NCI-H2227 treated with DMSO at 0.1 percent for 48 hours (cell line): Measurements from ENCODE around the gene RCC2.

ENCODE experiments used
- DNase-seq: peaks from one replicate; lab custom pipeline; 2025; lab: John Stamatoyannopoulos, UW

Gene RCC2

DNA sequence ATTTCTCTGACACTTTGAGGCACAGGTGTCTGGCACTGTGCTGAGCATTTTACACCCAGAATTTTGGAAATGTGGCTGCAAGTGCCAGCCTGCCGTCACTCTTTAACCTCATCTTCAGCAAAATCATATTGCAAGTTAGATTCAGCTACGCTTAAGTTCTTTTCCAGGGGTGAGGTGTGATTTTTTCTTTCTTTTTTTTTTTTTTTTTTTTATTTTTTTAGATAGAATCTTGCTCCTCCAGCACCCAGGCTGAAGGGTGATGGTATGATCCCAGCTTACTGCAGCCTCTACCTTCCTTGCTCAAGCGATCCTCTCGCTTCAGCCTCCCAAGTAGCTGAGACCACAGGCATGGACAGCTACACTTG, 2.5 kb upstream of the RCC2 start:
- DNase-seq: no peak

DNA sequence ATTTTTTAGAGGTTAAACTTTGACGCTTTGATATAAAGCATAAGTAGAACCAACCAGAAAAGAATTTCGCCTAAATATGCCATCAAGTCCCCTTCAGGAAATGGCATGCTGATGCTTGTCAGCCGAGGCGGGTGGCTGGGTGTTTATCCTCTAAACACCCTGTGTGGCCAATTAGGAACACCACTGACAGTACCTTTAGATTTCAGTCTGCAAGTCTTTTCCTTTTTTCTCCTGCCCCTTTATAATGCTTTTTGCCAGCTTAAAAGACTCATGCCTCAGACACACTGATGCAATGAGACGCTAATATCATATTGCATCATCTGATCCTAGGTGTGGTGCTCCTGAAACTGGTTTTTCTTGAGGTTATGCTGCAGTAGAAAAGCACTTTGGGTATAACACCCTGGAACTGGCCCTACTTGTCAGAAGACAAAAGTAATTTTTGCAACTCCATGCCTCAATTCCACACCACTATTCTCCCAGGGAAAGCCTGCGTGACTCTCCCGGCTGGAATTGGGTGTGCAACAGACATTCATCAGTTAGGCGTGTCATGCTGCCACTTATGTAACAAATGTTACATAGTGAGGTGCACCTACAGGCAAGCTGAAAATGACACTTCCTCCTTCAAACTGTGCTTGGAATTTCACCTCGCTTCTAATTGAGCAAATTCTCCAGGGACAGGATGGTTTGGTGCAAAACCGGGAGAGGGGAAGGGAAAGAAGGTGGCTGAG, 2.0 kb upstream of the RCC2 start:
- no peak for DNase-seq

GRCh38 chr1:17440827-17441168, 1.3 kb upstream of the RCC2 start:
- no peak for DNase-seq

DNA sequence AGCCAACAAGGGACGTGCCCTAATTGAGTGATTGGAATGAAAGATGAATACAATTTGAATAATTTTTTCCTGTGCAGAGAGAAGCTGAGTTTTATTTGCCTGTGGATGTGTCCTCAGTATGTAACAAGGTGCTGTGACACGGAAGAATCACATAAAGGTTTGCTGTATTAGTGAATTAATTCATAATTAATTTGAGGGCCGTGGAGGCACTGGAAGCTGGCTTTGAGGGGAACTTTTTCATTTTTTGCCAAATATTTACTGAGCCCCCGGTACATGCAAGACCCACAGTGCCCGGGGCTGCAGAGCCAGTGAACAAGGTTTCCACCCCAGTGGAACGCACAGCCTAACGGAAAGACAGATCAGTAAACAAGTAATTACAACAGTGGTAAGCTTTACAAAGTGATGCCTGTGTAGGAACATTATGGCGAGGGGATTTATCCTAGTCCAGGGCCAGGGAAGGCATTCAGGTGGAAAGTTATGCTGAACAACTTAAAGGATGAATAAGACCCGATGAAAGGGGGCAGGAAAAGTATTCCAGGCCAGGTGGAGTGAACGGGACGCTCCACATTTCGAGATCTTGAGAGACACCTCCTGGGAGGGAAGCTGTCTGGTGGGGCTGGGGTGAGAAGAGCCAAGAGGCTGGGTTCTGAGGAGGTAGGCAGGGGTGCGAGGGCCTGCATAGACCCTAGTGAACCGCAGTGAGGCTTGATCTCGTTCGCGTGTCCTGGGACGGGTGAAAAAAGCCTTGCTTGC, 773 bp upstream of the RCC2 start:
- no peak for DNase-seq

DNA sequence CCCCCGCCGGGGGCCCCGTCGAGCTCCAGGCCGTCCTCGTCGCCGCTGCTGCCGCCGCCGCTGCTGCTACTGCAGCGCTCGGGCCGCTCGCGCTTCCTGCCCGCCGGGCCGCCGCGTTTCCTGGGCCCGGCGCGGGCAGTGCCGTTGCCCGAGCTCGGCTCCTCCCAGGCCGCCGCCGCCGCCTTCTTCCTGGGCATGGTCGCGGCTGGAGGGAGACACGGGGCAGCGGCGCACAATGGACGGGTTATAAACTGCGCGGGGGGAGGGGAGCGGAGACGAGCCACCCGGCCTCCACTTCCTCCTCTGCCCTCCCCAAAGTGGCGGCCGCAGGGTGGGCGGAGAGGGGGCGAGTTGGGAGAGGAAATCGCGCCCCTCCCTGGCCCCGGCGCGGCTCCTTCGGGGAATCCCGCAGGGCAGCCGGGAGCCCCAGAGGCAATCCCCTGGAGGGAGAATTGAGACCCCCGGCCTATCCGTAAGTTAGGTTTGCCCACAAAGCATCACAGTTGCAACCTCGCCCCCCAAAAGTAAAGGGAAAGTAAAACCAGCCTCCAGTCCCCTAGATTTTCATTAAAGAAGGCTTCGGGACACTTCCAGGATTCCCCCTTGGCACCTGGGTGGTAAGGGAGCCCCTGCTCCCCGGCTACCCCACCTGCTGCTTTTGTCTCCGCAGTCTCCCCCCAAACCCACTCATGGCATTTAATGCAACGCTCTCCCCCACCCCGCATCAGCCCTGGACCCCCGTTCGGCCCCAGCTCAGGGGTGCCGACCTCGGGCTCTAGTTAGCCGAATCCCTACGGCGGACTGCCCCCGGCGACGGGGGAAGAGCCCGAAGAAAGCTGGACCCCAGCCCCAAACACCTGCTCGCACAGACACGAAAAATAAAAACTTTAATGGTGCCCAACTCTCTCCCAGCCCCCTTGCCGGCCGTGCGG, 893 bp downstream of the RCC2 start:
- DNase-seq: peak; percentile 25

- DNase-seq: no peak
These were observed 1.7 kb downstream of the RCC2 start for GRCh38 chr1:17437580-17438317.

GRCh38 chr1:17437260-17437579, 2.3 kb downstream of the RCC2 start:
- DNase-seq: no peak

GRCh38 chr1:17436380-17437174, 2.9 kb downstream of the RCC2 start:
- no peak for DNase-seq

DNA sequence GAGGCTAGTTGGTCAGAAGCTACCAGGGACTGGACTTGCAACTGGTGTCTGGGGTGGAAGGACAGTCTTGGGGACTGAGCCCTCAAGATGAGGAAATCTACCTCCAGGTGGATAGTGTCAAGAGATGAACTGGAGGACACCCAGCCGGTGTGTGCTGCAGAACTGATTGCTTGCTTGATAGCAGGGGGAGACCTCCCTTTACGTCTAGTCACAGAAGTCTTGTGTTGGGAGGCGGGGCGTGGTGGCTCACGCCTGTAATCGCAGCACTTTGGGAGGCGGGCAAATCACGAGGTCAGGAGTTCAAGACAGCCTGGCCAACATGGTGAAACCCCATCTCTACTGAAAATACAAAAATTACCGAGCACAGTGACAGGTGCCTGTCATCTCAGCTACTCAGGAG, 4.9 kb downstream of the RCC2 start:
- no peak for DNase-seq

- no peak for DNase-seq
These were observed 5.5 kb downstream of the RCC2 start for GRCh38 chr1:17434016-17434415.

DNA sequence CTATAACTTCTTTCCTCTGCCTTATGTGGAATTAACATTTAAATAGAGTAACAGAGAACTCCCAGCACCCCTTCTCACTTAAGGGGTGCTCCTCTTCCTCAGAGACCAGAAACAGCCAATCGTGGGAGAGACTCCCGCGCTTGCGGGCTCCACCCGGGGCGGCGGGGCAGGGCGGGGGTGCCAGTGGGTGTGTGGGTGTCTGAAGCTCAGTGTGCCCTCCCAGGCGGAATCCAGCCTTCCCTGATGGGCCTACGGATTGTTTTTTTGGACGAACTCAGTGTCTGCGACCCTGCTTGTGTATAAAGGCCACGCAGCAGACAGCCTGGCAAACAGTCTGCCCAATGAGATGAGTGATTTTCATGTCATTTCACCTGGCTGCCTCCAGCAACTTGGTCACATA, 6.2 kb downstream of the RCC2 start:
- no peak for DNase-seq

DNA sequence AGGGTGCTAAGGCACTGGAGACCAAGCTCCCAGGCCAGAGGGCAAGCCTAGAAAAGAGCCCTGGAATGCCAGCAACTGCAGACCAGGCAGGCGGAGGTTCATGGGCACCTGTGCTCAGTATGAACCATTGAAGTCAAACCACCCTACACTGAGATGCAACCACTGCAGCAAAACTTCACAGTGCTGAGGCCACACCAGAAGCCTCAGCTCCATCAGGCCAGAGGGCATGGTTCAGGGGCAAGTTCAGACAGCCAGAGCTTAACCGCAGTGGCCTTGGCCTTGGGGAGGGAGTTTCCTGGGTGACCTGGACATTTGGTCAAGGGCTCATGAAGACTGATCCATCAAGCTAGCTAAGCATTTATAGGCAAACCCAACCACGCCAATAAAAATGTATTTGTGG, 7.1 kb downstream of the RCC2 start:
- no peak for DNase-seq

GRCh38 chr1:17429183-17429582, 10.3 kb downstream of the RCC2 start:
- no peak for DNase-seq

- no peak for DNase-seq
These were observed 11.5 kb downstream of the RCC2 start for GRCh38 chr1:17427696-17428660.

- DNase-seq: no peak
These were observed 13.5 kb downstream of the RCC2 start for GRCh38 chr1:17425806-17426600.

- DNase-seq: no peak
These were observed 15.7 kb downstream of the RCC2 start for GRCh38 chr1:17423781-17424245.

GRCh38 chr1:17422461-17422860, 17.0 kb downstream of the RCC2 start:
- DNase-seq: no peak

DNA sequence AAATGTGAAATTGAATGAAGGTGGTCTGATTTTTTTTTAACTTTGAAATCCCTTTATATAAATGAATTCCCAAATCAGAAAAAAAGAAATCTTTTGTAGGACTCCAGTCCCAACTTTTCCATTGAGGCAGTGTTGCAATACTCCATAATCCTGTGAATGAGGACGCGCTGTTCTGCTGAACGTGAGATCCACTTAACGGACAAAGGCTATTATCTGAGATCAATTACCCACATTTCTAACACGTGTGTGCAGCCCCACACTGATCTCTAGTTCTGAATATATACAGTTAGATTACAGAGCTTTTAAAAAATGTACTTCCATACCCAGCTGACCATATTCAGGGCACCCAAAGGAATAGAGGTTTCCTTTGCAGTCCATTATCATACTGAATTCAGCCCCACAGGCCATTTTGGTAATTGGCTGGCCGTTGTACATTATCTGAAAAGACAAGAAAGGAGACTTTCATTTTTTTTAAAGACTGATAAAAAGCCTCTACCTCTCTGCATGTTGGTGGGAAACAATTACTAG, 19.0 kb downstream of the RCC2 start:
- no peak for DNase-seq
